Sigmoid colon (tissue), 7 donors: ENCODE measurements around the gene KCNJ16. TPM values are rescaled to one million over a fixed set of nuclear protein-coding genes. Genes with fewer than 3 reads are reported as not detected.

Experiments
- DNase-seq: peaks from one replicate; pipeline ENCODE4 v3.0.0-alpha.2; 2019
- H3K27ac ChIP-seq, 4 donors: fragments of 200-600 bp; sonication (generic); one replicate each; pipeline ENCODE4 v1.5.1; 2016 to 2019; ENCODE audit warnings: mild to moderate bottlenecking in 1 of 4
- H3K27me3 ChIP-seq, 3 donors: fragments of 200-600 bp; sonication (generic); one replicate each; pipeline ENCODE4 v1.5.1; 2019; ENCODE audit warnings: mild to moderate bottlenecking in 1 of 3
- H3K36me3 ChIP-seq, 4 donors: fragments of 200-600 bp; sonication (generic); one replicate each; pipeline ENCODE4 v1.5.1; 2016 to 2019
- H3K4me1 ChIP-seq, 4 donors: fragments of 200-600 bp; sonication (generic); one replicate each; pipeline ENCODE4 v1.5.1; 2017 to 2019
- H3K4me3 ChIP-seq, 4 donors: fragments of 200-600 bp; sonication (generic); one replicate each; pipeline ENCODE4 v1.5.1; 2017 to 2019; ENCODE audit warnings: mild to moderate bottlenecking in 2 of 4, moderate library complexity in 1 of 4
- H3K9me3 ChIP-seq, 4 donors: fragments of 200-600 bp in 3 of 4; sonication (generic) in 3 of 4; one replicate each; pipeline versions ENCODE4 v1.5.1 to v1.6.1; 2013 to 2019
- EP300 ChIP-seq, 4 donors: sonication (generic); formaldehyde crosslinking; IDR thresholded peaks; one replicate each; pipeline ENCODE4 v1.6.1; 2017; ENCODE audit warnings: antibody characterized with exemption in 4 of 4
- POLR2A ChIP-seq, 2 donors: fragments of 450-650 bp; IDR thresholded peaks; one replicate each; pipeline ENCODE4 v1.6.1; 2016; ENCODE audit warnings: antibody characterized with exemption in 2 of 2, mild to moderate bottlenecking in 2 of 2, moderate library complexity in 2 of 2
- POLR2AphosphoS5 ChIP-seq, 4 donors: sonication (generic); formaldehyde crosslinking; IDR thresholded peaks; one replicate each; pipeline ENCODE4 v1.6.1; 2017; ENCODE audit warnings: antibody characterized with exemption in 4 of 4
- WGBS, 2 donors: extraction: QIAGEN DNeasy Blood & Tissue Kit; methylation state at CpG; one replicate each; pipeline ENCODE4 v1.1.7; 2013; 5-methylcytosine and 5-hydroxymethylcytosine counted together
- intact Hi-C: fragments of 100-400 bp; cut with DNase I; formaldehyde crosslinking; loops from one replicate; pipeline ENCODE4 v1.15.1; 2023
- polyA plus RNA-seq, 3 donors: library from polyadenylated mRNA; stranded (reverse); fragments of 200-250 nt; gene quantifications; one replicate each; pipeline ENCODE4 v1.2.3, GENCODE V29; 2013
- total RNA-seq, 4 donors: library from RNA; depleted of rRNA; stranded (reverse); fragments of >200 nt; gene quantifications; one replicate each; pipeline ENCODE4 v1.1.0, GENCODE V29; 2016
- TF ChIP-seq, protein P1 (sequence below), 4 experiments: fragments of 450-650 bp in 3 of 4; fragments of 200-600 bp in 1 of 4; IDR thresholded peaks; one replicate each; pipeline ENCODE4 v1.5.1; 2016 to 2019; ENCODE audit warnings: antibody characterized with exemption in 4 of 4, mild to moderate bottlenecking in 3 of 4, moderate library complexity in 2 of 4
- donor health status: healthy with polysubstance abuse.
- donor health status: Bipolar disorder and iron deficiency.
- donor health status: healthy.

Gene KCNJ16
- total and polyA plus RNA-seq, 7 donors, result 0.07 to 0.28 TPM; not detected in 5

DNA sequence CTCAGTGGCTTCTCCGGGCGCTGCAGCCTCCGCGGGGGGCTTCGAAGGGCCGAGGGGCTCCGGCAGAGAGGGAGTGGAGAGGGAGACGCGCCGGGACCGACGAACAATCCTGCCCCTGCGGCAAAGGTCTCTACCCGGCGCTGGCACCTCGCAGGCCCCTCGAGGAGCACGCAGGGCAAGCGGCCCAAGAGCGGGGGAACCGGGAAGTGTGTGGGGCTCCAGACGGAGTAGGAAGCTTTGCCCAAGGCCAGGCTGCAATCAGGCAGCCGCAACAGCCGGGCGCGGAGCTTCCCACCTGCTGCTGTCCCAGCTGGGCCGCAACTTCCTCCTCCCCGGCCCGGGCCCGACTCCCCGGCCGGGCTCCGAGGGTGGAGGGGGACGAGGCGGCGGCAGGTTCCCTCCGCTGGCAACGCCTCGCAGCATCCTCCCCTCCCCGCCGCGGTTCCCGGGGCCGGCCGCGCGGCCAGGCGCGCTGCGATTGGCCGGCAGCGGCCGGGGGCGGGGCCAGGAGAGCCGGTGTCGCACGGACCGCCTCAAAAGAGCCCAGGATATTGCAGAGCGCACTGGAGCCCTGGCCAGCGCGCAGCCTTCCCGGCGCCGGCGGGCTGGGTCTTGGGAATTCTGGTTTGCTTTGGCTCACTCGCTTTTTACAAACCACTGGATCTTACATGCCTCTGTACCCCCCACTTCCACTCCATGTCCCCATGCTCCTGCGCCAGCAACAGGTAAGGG is 94.1 kb downstream of the KCNJ16 start, which contains the start of gene KCNJ2:
TSS of gene KCNJ2 (plus strand) at position 556 of the 732 bp plus-strand sequence. CDS start 5,508 bp downstream, outside the sequence.
- H3K27ac ChIP-seq, result peak within 1 kb of the TSS; percentile 81 to 88 (median 86)
- H3K4me1 ChIP-seq, result peaks cover 0 to 22% (median 13%) of the 10 kb centered on the region in 4 donors
- H3K4me3 ChIP-seq, result peak within 1 kb of the TSS; percentile 45 to 68 (median 63)
- TF ChIP-seq POLR2AphosphoS5 (IDR thresholded peaks at IDR 0.05) (peak; percentile 45 to 89 (median 81)), EP300 (IDR thresholded peaks at IDR 0.05) (no peak), POLR2A (IDR thresholded peaks at IDR 0.05) (peak; percentile 59 to 66)
- TF ChIP-seq, protein P1, sequence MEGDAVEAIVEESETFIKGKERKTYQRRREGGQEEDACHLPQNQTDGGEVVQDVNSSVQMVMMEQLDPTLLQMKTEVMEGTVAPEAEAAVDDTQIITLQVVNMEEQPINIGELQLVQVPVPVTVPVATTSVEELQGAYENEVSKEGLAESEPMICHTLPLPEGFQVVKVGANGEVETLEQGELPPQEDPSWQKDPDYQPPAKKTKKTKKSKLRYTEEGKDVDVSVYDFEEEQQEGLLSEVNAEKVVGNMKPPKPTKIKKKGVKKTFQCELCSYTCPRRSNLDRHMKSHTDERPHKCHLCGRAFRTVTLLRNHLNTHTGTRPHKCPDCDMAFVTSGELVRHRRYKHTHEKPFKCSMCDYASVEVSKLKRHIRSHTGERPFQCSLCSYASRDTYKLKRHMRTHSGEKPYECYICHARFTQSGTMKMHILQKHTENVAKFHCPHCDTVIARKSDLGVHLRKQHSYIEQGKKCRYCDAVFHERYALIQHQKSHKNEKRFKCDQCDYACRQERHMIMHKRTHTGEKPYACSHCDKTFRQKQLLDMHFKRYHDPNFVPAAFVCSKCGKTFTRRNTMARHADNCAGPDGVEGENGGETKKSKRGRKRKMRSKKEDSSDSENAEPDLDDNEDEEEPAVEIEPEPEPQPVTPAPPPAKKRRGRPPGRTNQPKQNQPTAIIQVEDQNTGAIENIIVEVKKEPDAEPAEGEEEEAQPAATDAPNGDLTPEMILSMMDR (IDR thresholded peaks at IDR 0.05), result no peak
- H3K36me3 ChIP-seq, result no peaks in the 10 kb centered on the region
- intact Hi-C loops, result no loop called here
- H3K9me3 ChIP-seq, result no peaks in the 10 kb centered on the region
- peak; percentile 91 for DNase-seq
- 1% methylated on average over 67 of the region's 67 CpGs for WGBS, 2 donors
- peaks cover 0 to 12% (median 6%) of the 10 kb centered on the region in 3 donors for H3K27me3 ChIP-seq

DNA sequence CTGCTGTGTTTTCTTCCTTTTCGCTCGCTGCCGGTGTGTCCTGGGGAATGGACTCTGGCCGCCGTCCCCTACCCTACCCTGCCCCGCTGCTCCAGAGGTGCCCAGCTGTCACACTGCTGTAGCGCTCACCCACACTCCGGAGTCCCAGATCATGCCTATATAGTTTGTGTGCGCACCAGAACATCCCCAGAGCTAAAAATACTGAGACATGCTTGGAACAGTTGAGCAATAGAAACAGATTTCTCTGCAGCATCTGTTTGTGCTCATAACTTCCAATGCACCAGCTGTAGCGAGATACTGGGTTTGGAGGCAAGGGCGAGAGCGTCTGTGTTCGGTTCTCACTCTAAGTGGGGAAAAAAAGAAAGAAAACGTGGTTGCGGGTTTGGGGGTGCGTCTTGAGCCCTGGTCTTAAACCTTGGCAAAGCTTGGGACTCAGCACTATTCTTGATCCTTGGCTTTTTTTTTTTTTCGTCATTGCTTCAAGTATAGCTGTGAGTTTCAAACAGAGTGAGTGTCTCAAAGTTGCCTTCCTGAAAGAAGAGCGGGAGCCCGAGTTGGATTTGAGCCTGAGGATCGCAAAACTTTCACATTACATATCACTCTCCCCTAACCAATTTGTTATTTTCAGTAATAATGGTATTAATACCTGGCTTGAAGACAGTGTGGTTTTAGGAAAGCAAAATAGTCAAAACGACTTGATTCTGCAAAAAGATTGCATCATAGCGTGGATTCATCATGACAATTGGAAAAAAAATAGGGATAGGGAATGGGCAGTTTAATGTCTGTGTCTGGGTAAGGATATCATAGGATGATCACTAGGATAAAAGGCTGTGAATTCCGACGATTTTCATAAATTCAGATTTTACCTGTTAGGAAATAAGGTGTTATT is 94.9 kb downstream of the KCNJ16 start:
- 3 to 8% methylated on average over 24 of the region's 24 CpGs for WGBS, 2 donors

DNA sequence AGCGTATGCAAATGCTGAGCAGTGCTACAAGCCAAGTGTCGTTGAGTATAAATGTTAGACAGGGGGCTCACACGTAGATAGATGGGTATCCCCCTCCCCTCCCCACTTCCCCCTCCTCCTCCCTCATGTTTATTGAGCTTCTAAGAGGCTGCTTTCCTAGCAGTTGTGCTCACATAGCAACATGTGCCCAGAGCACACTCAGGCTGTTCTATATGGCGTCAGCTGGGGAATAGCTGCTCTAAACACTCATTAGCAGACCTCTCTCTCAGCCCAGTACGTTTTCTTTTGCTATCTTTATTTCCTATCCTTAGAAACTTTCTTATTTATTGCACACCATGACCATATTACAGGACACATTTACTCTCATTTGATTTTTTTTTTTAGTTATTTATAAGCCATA is 96.1 kb downstream of the KCNJ16 start:
- no peak for TF ChIP-seq POLR2A (IDR thresholded peaks at IDR 0.05)
- TF ChIP-seq, protein P1 (IDR thresholded peaks at IDR 0.05), result no peak
- no peak for TF ChIP-seq EP300 (IDR thresholded peaks at IDR 0.05)
- TF ChIP-seq POLR2AphosphoS5 (IDR thresholded peaks at IDR 0.05), result no peak
- Histone ChIP-seq H3K4me1 (peaks cover 0 to 22% (median 13%) of the 10 kb centered on the region in 4 donors), H3K4me3 (no peak overlapping the region), H3K27ac (no peak overlapping the region), H3K36me3 (no peaks in the 10 kb centered on the region), H3K27me3 (peaks cover 0 to 12% (median 6%) of the 10 kb centered on the region in 3 donors), H3K9me3 (no peaks in the 10 kb centered on the region)
- intact Hi-C loops, result loop anchor here (5.0 kb wide), 1 partner anchor 381 kb away; no protein-coding TSS in a partner anchor
- WGBS, 2 donors, result 8 to 49% methylated on average over 5 of the region's 5 CpGs
- no peak for DNase-seq

More for the DNA sequence above, 94.9 kb downstream of the KCNJ16 start:
- Histone ChIP-seq H3K27me3 (peaks cover 0 to 12% (median 6%) of the 10 kb centered on the region in 3 donors), H3K9me3 (no peaks in the 10 kb centered on the region), H3K4me3 (peak overlapping the region; percentile 45 to 68 (median 63)), H3K4me1 (peaks cover 0 to 22% (median 13%) of the 10 kb centered on the region in 4 donors), H3K27ac (peak overlapping the region; percentile 56 to 88 (median 86)), H3K36me3 (no peaks in the 10 kb centered on the region)
- peak; percentile 64 for DNase-seq
- intact Hi-C loops, result loop anchor here (5.0 kb wide), 1 partner anchor 382 kb away; no protein-coding TSS in a partner anchor
- TF ChIP-seq POLR2A (IDR thresholded peaks at IDR 0.05) (no peak), POLR2AphosphoS5 (IDR thresholded peaks at IDR 0.05) (no peak), EP300 (IDR thresholded peaks at IDR 0.05) (no peak)
- TF ChIP-seq, protein P1 (IDR thresholded peaks at IDR 0.05), result no peak

DNA sequence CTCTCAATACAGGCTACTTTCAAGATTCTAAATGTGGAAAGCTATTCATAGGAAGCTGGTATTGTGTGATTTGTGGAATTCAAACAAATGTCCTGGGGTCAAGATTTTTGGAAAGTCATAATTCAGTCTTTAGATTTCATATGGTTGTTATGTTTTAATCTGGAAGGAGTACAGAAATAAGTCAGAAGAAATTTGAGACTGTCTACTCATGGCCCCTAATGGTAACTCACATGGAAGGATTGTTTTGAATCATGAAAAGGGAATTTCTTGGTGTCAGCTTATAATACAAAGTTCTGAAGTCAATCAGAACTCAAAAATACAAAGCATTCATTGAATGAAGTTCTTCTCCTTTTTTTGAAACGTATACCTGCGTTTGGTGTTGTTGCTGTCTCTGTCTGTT is 97.4 kb downstream of the KCNJ16 start:
- Histone ChIP-seq H3K27ac (no peak overlapping the region), H3K4me1 (peaks cover 0 to 22% (median 13%) of the 10 kb centered on the region in 4 donors), H3K9me3 (no peaks in the 10 kb centered on the region), H3K27me3 (peaks cover 0 to 12% (median 6%) of the 10 kb centered on the region in 3 donors), H3K36me3 (no peaks in the 10 kb centered on the region), H3K4me3 (no peak overlapping the region)
- no peak for TF ChIP-seq POLR2AphosphoS5 (IDR thresholded peaks at IDR 0.05)
- TF ChIP-seq EP300 (IDR thresholded peaks at IDR 0.05), result no peak
- TF ChIP-seq, protein P1 (IDR thresholded peaks at IDR 0.05), result no peak
- DNase-seq, result no peak
- intact Hi-C loops, result loop anchor here (5.0 kb wide), 1 partner anchor 380 kb away; no protein-coding TSS in a partner anchor
- 20 to 67% methylated on average over 2 of the region's 2 CpGs for WGBS, 2 donors
